Measurements from ENCODE around the gene CCDC137. TPM values are rescaled to one million over a fixed set of nuclear protein-coding genes. Genes with fewer than 3 reads are reported as not detected.

CCDC137 gene
- total RNA-seq, 2 donors from 2014 or later = 3.8 to 5.1 TPM

DNA sequence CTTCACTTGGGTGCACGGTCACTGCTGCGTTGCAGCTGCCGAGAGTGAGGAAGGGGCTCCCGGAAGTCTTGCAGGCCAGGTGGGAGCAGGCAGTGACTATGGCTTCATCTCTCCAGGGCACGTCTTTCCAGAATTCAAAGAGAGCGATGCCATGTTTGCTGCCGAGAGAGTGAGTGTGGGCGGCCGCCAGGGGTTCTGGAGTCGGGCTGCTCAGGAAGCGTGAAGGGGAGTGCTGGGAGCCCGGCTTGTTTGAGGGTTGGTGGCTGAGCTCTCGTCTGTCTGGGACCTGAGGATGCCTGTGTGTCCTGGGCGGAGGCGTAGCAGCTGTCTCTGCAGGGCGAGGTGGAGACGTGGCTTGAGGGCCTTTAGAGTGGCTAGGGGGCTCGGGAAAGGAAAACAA, 23.5 kb downstream of the CCDC137 start:
- peaks cover 98% of the 10 kb centered on the region for H3K36me3 ChIP-seq

DNA sequence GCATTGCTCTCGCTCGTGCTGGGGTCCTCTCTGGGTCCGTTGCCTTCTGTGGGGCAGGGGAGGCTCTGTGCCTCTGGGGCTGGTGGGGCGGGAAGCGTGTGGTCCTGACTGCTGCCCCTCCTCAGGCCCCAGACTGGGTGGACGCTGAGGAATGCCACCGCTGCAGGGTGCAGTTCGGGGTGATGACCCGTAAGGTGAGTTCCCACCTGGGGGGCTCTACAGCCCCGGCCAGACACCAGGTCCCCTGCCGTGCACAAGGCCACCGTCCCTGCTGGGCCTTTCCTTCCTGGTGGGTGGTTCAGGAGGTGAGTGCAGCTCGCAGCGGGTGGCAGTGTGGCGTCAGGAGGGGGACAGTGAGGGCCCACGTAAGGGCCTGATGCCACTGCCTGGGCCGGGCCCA, 24.0 kb downstream of the CCDC137 start:
- Histone ChIP-seq H3K27me3 (no peaks in the 10 kb centered on the region), H3K9me3 (no peaks in the 10 kb centered on the region), H3K4me1 (peaks cover 0 to 5% of the 10 kb centered on the region in 2 donors), H3K36me3 (peaks cover 100% of the 10 kb centered on the region), H3K27ac (no peak overlapping the region), H3K4me3 (no peak overlapping the region)
- DNase-seq (ENCODE audit: low spot score) = no peak
- no peak for TF ChIP-seq CTCF (IDR thresholded peaks at IDR 0.05)

More for the DNA sequence above, 23.5 kb downstream of the CCDC137 start:
- no peak for DNase-seq (ENCODE audit: low spot score)
- no peak overlapping the region for H3K27ac ChIP-seq
- no peaks in the 10 kb centered on the region for H3K27me3 ChIP-seq
- H3K4me1 ChIP-seq = peaks cover 0 to 10% of the 10 kb centered on the region in 2 donors
- H3K4me3 ChIP-seq = no peak overlapping the region
- H3K9me3 ChIP-seq = no peaks in the 10 kb centered on the region
- TF ChIP-seq CTCF (IDR thresholded peaks at IDR 0.05) = no peak

DNA sequence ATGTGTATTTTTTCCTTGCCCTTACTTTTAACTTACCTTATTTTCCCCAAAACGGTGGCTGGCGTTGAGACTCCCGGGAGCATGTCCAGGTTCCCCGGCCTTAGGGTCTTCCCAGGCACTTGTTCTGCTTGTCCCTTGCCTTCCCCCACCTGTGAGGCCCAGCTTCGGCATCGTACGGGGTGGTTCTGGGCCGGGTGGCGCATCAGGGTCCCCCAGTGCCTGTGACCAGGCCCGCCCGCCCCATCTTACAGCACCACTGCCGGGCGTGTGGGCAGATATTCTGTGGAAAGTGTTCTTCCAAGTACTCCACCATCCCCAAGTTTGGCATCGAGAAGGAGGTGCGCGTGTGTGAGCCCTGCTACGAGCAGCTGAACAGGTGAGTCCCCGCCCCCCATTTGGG, 24.7 kb downstream of the CCDC137 start:
- H3K9me3 ChIP-seq = no peaks in the 10 kb centered on the region
- no peak for DNase-seq (ENCODE audit: low spot score)
- H3K4me3 ChIP-seq = no peak overlapping the region
- peaks cover 100% of the 10 kb centered on the region for H3K36me3 ChIP-seq
- TF ChIP-seq CTCF (IDR thresholded peaks at IDR 0.05) = no peak
- no peaks in the 10 kb centered on the region for H3K27me3 ChIP-seq
- H3K27ac ChIP-seq = no peak overlapping the region
- no peaks in the 10 kb centered on the region for H3K4me1 ChIP-seq

DNA sequence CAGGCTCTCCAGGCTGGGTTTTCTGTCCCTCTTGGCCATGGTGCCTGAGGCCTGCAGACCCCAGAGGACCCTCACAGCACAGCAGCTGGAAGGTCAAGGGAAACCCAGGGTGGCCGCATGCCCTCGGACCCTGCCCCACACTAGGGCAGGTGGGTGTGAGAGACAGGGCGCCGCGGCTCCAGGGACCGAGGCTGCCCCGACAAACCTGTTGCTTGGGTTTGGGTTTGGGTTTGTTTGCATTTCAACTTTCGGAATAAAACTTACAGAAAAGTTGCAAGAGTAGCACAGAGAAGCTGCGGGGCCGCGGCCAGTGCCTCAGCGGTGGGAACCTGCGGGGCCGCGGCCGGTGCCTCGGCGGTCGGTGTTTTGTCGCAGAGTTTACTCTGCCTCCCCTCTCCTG, 25.1 kb downstream of the CCDC137 start:
- no peak for TF ChIP-seq CTCF (IDR thresholded peaks at IDR 0.05)
- Histone ChIP-seq H3K27me3 (no peaks in the 10 kb centered on the region), H3K27ac (no peak overlapping the region), H3K4me1 (peaks cover 0 to 2% of the 10 kb centered on the region in 2 donors), H3K4me3 (no peak overlapping the region), H3K36me3 (peaks cover 100% of the 10 kb centered on the region), H3K9me3 (no peaks in the 10 kb centered on the region)
- no peak for DNase-seq (ENCODE audit: low spot score)

DNA sequence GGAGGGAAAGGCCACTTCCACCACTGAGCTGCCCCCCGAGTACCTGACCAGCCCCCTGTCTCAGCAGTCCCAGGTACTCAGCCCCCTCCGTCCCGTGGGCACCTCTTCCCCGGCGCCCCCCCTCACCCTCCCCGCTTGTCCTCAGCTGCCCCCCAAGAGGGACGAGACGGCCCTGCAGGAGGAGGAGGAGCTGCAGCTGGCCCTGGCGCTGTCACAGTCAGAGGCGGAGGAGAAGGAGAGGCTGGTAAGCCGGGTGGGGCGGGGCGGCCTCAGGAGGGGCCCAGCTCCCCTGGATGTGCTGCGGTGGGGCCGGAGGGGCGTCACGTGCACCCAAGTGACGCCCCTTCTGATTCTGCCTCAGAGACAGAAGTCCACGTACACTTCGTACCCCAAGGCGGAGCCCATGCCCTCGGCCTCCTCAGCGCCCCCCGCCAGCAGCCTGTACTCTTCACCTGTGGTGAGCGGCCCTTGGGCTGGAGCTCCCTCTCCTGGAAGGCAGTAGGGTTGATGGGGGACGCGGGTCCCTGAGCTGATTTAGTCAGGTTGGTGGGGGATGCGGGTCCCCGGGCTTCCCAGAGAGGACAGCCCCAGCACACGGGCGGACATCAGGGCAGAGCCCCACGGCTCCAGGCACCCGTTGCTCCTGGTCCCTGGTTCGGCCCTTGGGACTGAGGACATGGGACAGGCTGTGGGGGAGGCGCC, 27.1 kb downstream of the CCDC137 start:
- no peak overlapping the region for H3K4me3 ChIP-seq
- no peak overlapping the region for H3K27ac ChIP-seq
- H3K36me3 ChIP-seq = peaks cover 93% of the 10 kb centered on the region
- H3K27me3 ChIP-seq = no peaks in the 10 kb centered on the region
- peaks cover 0 to 18% of the 10 kb centered on the region in 2 donors for H3K4me1 ChIP-seq
- no peak for DNase-seq (ENCODE audit: low spot score)
- no peak for TF ChIP-seq CTCF (IDR thresholded peaks at IDR 0.05)
- H3K9me3 ChIP-seq = no peaks in the 10 kb centered on the region

DNA sequence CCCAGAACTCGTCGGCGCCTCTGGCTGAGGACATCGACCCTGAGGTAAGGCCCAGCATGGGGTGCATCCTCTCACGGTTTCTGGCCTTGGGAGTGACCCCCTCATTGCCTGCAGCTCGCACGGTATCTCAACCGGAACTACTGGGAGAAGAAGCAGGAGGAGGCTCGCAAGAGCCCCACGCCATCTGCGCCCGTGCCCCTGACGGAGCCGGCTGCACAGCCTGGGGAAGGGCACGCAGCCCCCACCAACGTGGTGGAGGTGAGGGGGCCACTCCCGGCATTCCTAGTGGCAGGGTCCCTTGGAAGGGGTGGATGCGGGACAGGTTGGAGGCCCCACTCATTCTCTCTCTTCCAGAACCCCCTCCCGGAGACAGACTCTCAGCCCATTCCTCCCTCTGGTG, 28.3 kb downstream of the CCDC137 start:
- Histone ChIP-seq H3K4me1 (peaks cover 0 to 18% of the 10 kb centered on the region in 2 donors), H3K27ac (no peak overlapping the region), H3K9me3 (no peaks in the 10 kb centered on the region), H3K27me3 (no peaks in the 10 kb centered on the region), H3K36me3 (peaks cover 93% of the 10 kb centered on the region), H3K4me3 (no peak overlapping the region)
- no peak for DNase-seq (ENCODE audit: low spot score)
- TF ChIP-seq CTCF (IDR thresholded peaks at IDR 0.05) = no peak

Data from right atrium auricular region (tissue), 2 donors.